GM12878 (cell line): Measurements from ENCODE around the gene C10orf105. TPM values are rescaled to one million over a fixed set of nuclear protein-coding genes. Genes with fewer than 3 reads are reported as not detected.

Experiments used
- ATAC-seq: fragments of 200-7000 bp; cut with Tn5 transposase; 3 replicates; pipeline ENCODE4 v1.9.1; 2020; ENCODE audit warnings: mild to moderate bottlenecking, moderate library complexity
- BruUV-seq: library from RNA; stranded (reverse); fragments of 400-500 nt; replicated peaks from 2 replicates; lab custom pipeline; 2021; lab: Mats Ljungman, UMichigan
- CTCF ChIA-PET: fragments of 300-600 bp; sonication (Branson Sonifier 250); formaldehyde crosslinking; extraction: SDS; loops from one replicate; lab custom pipeline; 2021; ENCODE audit warnings: inconsistent platforms; lab: Yijun Ruan, JAX
- POLR2A ChIA-PET: fragments of 350-600 bp; formaldehyde crosslinking; extraction: SDS; loops from one replicate; lab custom pipeline; 2021; ENCODE audit warnings: inconsistent platforms; lab: Charles Lee
- RAD21 ChIA-PET: fragments of 300-600 bp; sonication (Branson Sonifier 250); formaldehyde crosslinking; loops from one replicate; lab custom pipeline; 2023; ENCODE audit warnings: antibody characterized with exemption; ENCODE audit not compliant: unreplicated experiment; lab: Charles Lee
- SMC1A ChIA-PET: fragments of 300-600 bp; sonication (Branson Sonifier 250); formaldehyde crosslinking; loops from one replicate; lab custom pipeline; 2023; ENCODE audit not compliant: unreplicated experiment, uncharacterized antibody; lab: Charles Lee
- DNase-seq: peaks from one replicate; pipeline ENCODE4 v3.0.0-alpha.2; 2011; ENCODE audit warnings: low read depth, low spot score
- FAIRE-seq: peaks from 3 replicates; lab custom pipeline; 2011; peaks lifted over from hg19 to GRCh38; lab: Jason Lieb, UNC
- H2AFZ ChIP-seq: 2 replicates; pipeline ENCODE4 v1.6.0; 2011; ENCODE audit warnings: low read depth, low read length, control low read depth; ENCODE audit not compliant: control insufficient read depth
- H3K27ac ChIP-seq: 2 replicates; pipeline ENCODE4 v1.5.1; 2011; ENCODE audit warnings: control low read depth; ENCODE audit not compliant: control insufficient read depth, insufficient read depth
- H3K27me3 ChIP-seq, 2 experiments: replicated peaks in 1 of 2; 2 replicates each; pipeline versions ENCODE4 v1.6.0 to v1.6.1; 2011; ENCODE audit warnings: low read length in 1 of 2; ENCODE audit not compliant: control insufficient read depth in 2 of 2, insufficient read depth in 2 of 2
- H3K36me3 ChIP-seq, 2 experiments: 2 replicates each; pipeline ENCODE4 v1.5.1; 2011; ENCODE audit warnings: low read length in 1 of 2; ENCODE audit not compliant: control insufficient read depth in 2 of 2, insufficient read depth in 2 of 2
- H3K4me1 ChIP-seq: 2 replicates; pipeline ENCODE4 v1.6.1; 2011; ENCODE audit warnings: mild to moderate bottlenecking, low read length, moderate library complexity, mixed read lengths; ENCODE audit not compliant: control insufficient read depth, insufficient read depth
- H3K4me2 ChIP-seq: 2 replicates; pipeline ENCODE4 v1.6.0; 2011; ENCODE audit warnings: control low read depth; ENCODE audit not compliant: control insufficient read depth, insufficient read depth
- H3K4me3 ChIP-seq: fragments of 200-600 bp; sonication (generic); 2 replicates; pipeline ENCODE4 v1.5.1; 2016
- H3K79me2 ChIP-seq: 2 replicates; pipeline ENCODE4 v1.6.0; 2011; ENCODE audit warnings: low read length; ENCODE audit not compliant: control insufficient read depth, insufficient read depth
- H3K9ac ChIP-seq: 2 replicates; pipeline ENCODE4 v1.8.0; 2011; ENCODE audit warnings: low read length, control low read depth, mixed read lengths; ENCODE audit not compliant: control insufficient read depth, insufficient read depth
- H3K9me3 ChIP-seq: replicated peaks from 3 replicates; pipeline ENCODE4 v1.5.1; 2011; ENCODE audit warnings: mild to moderate bottlenecking, low read length; ENCODE audit not compliant: control insufficient read depth, insufficient read depth
- H4K20me1 ChIP-seq: 2 replicates; pipeline ENCODE4 v1.6.0; 2011; ENCODE audit not compliant: control insufficient read depth, insufficient read depth
- BRCA1 ChIP-seq: IDR thresholded peaks from 2 replicates; pipeline ENCODE4 v1.6.1; 2011; ENCODE audit warnings: low read depth, low read length, improper control_type of control experiment
- FOXM1 ChIP-seq: IDR thresholded peaks from 2 replicates; pipeline ENCODE4 v1.6.1; 2012; ENCODE audit warnings: low read depth, mild to moderate bottlenecking, inconsistent platforms, low read length, moderate library complexity
- RBBP5 ChIP-seq: fragments of 200-600 bp; sonication (generic); conservative IDR thresholded peaks from 2 replicates; pipeline ENCODE4 v1.6.1; 2016
- SMC3 ChIP-seq: IDR thresholded peaks from 2 replicates; pipeline ENCODE4 v1.6.1; 2011; ENCODE audit warnings: low read length, improper control_type of control experiment, borderline replicate concordance
- whole genome bisulfite sequencing: methylation state at CpG from one replicate; pipeline ENCODE4 v1.1.6; 2016; ENCODE audit warnings: low lambda C conversion rate; ENCODE audit not compliant: insufficient replicate concordance, insufficient coverage; ENCODE audit errors: missing lambda C conversion rate; 5-methylcytosine and 5-hydroxymethylcytosine counted together
- in situ Hi-C: fragments of 300-500 bp; cut with MboI; formaldehyde crosslinking; loops from 9 replicates; pipeline ENCODE4 v1.14.3; 2018; ENCODE audit warnings: mixed read lengths
- intact Hi-C: fragments of 100-400 bp; cut with micrococcal nuclease; formaldehyde crosslinking; loops from one replicate; pipeline ENCODE4 v1.14.2; 2022; ENCODE audit not compliant: unreplicated experiment
- polyA plus RNA-seq, 11 experiments: library from polyadenylated mRNA; depleted of rRNA in 4 of 11; unstranded in 6 of 11; stranded (reverse) in 5 of 11; fragments of >200 nt; fragmentation: Nextera tagmentation in 4 of 11; fragmentation: Illumina TruSeq in 1 of 11; extraction: Ambion mirVana in 4 of 11; extraction: Trizol in 1 of 11; gene quantifications; 1 replicate in 1 of 11; 2 replicates in 10 of 11; pipeline versions ENCODE4 v1.2.1 to v1.2.3, GENCODE V29; 2011 to 2016; ENCODE audit warnings: inconsistent platforms in 2 of 11, missing spikeins in 2 of 11, low read depth in 1 of 11
- total RNA-seq, 4 experiments: library from RNA; depleted of rRNA in 3 of 4; stranded (reverse); fragments of >200 nt in 3 of 4; fragmentation: Illumina TruSeq in 1 of 4; extraction: Trizol in 1 of 4; gene quantifications; 2 replicates each; pipeline versions ENCODE4 v1.2.1 to v1.2.3, GENCODE V29; 2013 to 2021
- TF ChIP-seq, protein P1 (sequence below), 3 experiments: IDR thresholded peaks in 2 of 3; conservative IDR thresholded peaks in 1 of 3; 2 replicates each; pipeline ENCODE4 v1.5.1; 2011; ENCODE audit warnings: low read depth in 3 of 3, low read length in 3 of 3, mild to moderate bottlenecking in 3 of 3, control low read depth in 2 of 3, moderate library complexity in 2 of 3, inconsistent platforms in 1 of 3, mixed read lengths in 1 of 3; ENCODE audit not compliant: control insufficient read depth in 2 of 3, insufficient read depth in 1 of 3; ENCODE audit errors: extremely low read depth in 1 of 3

Gene C10orf105
- total and polyA plus RNA-seq, 10 of the 15 experiments (the other 5 are each of a cell fraction or from before 2014, with no cell fraction given), result 0.04 to 0.06 (median 0.05) TPM; not detected in 7

DNA sequence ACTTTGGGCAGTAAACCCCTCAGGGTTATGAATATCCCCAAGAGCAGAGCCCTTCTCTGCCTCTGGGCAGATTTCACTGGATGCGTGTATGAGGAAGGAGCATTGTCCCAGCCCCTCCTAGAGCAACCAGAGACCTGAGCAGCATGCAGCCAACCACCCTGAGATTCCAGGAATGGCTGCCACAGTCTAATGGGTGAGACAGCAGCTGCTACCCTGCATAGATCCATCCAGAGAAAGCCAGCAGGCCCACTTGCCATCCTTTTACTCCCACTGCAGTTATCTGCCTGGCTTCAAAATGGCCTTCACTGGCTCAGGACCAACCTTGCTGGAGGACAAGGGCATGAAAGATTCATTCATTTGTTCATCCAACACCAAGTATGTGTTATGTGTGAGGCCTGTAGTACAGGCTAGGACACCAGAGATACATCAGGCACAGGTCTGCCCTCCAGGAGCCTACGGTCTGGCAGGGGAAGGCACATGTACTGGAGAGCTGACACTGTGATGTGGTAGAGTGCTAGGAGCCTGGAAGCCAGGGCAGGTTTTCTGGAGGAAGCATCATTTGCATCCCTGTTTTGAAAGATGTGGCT lies 26.2 kb upstream of the C10orf105 start:
- RAD21 ChIA-PET, result no interaction called here
- Histone ChIP-seq H3K4me1 (peaks cover 40% of the 10 kb centered on the region), H3K36me3 (peaks cover 0 to 2% of the 10 kb centered on the region in 2 experiments; a peak in 1 of 4 replicates)
- in situ Hi-C loops, result no loop called here
- SMC1A ChIA-PET, result interaction anchor here (1.2 kb wide), 1 partner anchor 19 kb away, joined by 5 read pairs; no protein-coding TSS in a partner anchor
- TF ChIP-seq FOXM1 (no peak), BRCA1 (no peak), RBBP5 (no peak), SMC3 (no peak)
- TF ChIP-seq, protein P1, sequence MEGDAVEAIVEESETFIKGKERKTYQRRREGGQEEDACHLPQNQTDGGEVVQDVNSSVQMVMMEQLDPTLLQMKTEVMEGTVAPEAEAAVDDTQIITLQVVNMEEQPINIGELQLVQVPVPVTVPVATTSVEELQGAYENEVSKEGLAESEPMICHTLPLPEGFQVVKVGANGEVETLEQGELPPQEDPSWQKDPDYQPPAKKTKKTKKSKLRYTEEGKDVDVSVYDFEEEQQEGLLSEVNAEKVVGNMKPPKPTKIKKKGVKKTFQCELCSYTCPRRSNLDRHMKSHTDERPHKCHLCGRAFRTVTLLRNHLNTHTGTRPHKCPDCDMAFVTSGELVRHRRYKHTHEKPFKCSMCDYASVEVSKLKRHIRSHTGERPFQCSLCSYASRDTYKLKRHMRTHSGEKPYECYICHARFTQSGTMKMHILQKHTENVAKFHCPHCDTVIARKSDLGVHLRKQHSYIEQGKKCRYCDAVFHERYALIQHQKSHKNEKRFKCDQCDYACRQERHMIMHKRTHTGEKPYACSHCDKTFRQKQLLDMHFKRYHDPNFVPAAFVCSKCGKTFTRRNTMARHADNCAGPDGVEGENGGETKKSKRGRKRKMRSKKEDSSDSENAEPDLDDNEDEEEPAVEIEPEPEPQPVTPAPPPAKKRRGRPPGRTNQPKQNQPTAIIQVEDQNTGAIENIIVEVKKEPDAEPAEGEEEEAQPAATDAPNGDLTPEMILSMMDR (IDR thresholded peaks at IDR 0.05 in 2 of 3, conservative IDR thresholded peaks at IDR 0.05 in 1 of 3; ENCODE audit: control insufficient read depth in 2 of 3, extremely low read depth in 1 of 3, insufficient read depth in 1 of 3, low read depth in 3 of 3, low read length in 3 of 3), result no peak
- TF ChIP-seq, all 136 proteins: peak for 0
- Histone ChIP-seq H3K4me2 (no peak overlapping the region), H3K9me3 (no peaks in the 10 kb centered on the region; the same call in 2 of the 3 replicates), H3K27me3 (no peaks in the 10 kb centered on the region), H3K27ac (no peak overlapping the region), H4K20me1 (no peaks in the 10 kb centered on the region), H3K9ac (no peak overlapping the region), H2AFZ (no peak overlapping the region), H3K79me2 (no peaks in the 10 kb centered on the region), H3K4me3 (no peak overlapping the region)
- ChIA-PET POLR2A (no interaction called here), CTCF (no interaction called here)
- no peak for FAIRE-seq
- BruUV-seq, result no TSS peak
- no peak for DNase-seq
- ATAC-seq, result no peak
- intact Hi-C loops, result no loop called here
- WGBS, result 98% methylated on average over 2 of the region's 2 CpGs
